Fibroblast of peridontal ligament (primary cell): Measurements from ENCODE around the gene PLCB1.
"Not testable (repeated sequence)": the region's sequence is repeated elsewhere in the genome, so short reads cannot be mapped to it uniquely, and the experiment has no call there.

Source experiments
- DNase-seq: peaks from one replicate; pipeline ENCODE4 v3.0.0-alpha.2; 2010; ENCODE audit errors: extremely low read depth

Gene PLCB1

DNA sequence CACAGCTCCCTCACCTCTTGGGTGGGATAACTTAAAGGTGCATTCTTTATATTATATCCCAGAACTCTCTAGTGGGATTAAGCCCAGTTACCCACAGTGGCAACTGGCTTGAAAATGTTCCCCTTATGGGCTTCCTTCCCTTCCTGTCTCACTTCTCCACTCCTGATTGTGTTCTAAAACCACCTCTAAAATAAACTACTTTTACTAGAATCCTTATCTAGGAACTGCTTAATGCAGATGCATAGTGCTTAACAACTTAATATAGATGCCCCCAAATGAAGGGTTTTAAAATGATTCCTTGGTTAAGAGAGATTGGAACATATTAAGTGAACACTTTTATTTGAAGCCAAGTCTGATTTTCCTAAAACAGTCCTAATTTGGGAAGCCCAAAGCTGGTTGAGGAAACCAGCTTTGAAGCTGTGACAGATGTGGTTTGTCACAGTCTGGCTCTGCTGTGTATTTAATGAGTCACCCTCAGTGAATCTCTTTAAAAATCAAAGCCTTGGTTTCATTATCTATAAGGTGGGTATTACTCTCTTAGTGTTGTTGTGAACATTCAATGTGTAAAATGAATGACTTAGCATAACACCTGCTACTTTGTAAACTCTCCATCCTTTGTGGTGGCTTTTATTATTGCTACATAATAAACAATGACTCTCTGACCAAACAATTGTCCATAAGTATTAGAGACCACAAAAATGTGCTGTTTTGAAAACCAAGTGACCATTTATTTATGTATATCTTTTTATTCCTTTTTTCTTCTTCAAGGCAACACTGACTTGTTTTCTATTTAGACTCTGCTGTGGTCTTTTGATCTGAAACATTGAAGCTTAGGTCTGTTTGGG, 24.4 kb downstream of the PLCB1 start:
- peak; percentile 26 for DNase-seq

DNA sequence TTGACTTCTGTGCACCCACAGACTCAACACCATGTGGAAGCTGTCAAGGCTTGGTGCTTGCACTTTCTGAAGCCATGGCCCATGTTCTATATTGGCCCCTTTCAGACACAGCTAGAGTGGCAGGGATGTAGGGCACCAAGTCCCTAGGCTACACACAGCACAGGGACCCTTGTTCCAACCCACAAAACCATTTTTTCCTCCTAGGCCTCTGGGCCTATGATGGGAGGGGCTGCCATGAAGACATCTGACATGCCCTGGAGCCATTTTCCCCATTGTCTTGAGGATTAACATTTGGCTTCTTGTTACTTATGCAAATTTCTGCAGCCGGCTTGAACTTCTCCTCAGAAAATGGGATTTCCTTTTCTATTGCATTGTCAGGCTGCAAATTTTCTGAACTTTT, 27.2 kb downstream of the PLCB1 start:
- DNase-seq, result not testable (repeated sequence)

DNA sequence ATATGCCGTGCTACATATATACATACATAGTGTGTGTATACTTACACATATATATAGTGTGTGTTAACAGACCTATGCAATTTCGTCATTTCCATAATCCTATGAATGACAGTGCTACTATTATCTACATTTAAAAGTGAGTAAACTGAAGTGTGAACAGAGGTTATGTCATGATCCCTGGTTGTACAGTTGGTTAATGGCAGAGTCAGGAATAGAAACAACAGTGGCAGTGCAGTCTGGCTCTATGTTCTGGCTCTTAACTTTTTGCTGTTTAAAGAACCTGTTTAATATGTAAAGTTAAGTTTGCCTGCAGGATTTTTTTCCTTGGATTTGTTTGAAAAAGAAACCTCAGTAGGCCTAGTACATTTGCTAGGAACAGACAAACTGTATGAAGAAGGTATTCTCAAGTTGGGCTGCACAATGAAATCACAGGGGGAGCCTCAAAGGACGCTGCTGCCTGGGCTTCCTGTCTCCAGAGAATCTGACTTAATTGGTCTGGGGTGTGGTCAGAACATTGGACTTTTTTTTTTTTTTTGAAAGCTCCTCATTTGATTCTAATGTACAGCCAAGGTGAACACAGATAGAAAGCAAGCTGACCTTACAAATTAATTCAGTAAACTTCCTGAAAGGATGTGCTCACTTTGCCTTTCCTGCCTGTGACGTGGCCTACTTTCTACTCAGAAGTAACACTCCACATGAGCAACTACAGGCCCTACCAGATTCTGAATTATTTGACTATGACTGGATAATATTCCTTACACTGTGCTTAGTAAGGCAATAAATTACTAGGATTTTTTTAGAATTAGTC, 29.4 kb downstream of the PLCB1 start:
- no peak for DNase-seq

DNA sequence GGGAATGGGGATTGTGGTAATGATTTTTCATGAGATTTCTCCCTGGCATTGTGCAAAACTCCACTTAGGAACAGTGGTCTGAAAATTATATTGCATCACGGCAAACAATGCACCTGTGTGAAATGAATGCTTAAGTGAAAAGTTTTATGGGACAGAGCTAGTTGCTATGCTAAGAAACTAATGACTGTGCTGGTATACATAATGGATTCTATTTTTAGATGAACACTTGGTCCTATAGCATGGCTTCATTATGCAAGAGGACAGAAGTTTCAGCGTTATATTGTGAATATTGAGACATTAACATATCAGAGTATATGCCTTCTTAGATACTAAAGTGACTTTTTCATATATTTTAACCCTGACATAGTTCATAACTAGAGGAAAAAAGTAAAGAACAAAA, 30.5 kb downstream of the PLCB1 start:
- no peak for DNase-seq

DNA sequence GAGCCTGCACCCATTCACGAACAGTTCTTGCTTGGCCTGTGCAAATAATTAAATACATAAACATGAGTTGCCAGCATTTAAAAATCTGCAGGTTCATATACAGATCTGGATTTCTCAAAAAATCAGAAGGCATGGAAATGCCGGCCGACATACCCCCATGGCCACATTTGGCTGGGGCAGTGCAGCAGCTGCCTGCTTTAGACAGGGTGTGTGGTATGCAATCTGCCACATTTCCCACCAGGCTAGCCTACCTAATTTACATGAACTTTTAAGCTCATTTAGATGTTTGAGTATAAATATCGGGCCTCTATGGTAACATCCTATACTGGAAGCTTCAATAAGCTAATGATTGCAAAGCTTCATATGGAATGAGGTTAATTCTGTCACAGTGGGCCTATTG, 31.5 kb downstream of the PLCB1 start:
- no peak for DNase-seq

DNA sequence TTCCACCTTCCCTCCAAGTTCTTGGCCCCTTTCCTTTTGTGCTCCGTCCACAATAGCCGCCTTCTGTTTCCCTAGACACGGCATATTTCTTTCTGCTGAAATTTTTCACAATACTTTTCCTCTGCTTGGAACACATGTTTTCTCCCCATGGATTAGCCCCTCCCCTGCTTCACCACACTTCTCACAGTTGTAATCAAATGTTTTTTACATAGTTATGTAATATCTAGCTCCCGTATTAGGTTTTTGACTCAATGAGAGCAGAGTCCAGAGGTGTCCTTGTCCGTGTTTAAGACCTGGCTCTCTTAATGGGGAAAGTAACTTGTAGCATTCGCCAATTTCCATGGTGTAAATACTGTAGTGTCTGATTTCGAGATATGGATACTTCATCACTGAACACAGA, 34.7 kb downstream of the PLCB1 start:
- DNase-seq, result no peak

DNA sequence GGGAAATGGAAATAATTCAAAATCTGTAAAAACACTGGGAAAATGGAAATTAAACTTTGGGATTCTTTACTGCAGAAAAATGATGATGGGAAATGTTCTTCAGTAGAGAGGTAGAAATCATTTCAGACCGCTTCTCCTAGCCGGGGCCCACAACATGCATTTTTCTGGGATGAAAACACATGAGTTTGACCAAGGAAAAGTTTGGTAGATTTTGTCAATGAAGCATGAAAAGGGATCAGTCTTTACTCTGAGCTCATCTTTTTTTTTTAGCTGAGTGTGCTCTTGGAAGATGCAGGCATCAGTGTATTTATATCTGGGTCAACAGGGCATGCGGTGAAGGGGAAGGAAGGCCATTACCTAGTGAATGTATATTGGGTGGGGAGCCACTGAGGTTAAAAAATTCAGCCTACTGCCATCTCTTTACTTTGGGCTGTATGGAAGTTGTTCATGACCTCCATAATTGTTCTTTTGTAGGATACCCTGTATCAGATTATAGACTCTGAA, 36.8 kb downstream of the PLCB1 start:
- DNase-seq, result peak; percentile 18

DNA sequence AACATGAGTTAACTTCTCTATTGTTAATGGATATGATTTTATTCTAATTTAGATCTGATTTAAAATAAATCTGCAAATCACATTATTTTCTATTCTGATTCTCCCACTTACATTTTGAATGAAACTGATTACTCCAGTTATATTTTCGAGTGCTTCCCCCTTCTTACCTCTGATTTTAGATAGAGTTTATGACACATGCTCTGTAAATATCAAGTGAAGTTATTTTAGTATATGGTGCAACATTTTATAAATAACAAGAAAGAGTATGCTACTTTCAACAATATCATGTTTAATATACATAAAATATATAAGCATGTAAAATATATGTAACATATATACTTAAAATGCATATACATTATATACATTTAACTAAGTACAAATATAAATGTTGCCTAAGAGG, 38.9 kb downstream of the PLCB1 start:
- DNase-seq, result no peak

DNA sequence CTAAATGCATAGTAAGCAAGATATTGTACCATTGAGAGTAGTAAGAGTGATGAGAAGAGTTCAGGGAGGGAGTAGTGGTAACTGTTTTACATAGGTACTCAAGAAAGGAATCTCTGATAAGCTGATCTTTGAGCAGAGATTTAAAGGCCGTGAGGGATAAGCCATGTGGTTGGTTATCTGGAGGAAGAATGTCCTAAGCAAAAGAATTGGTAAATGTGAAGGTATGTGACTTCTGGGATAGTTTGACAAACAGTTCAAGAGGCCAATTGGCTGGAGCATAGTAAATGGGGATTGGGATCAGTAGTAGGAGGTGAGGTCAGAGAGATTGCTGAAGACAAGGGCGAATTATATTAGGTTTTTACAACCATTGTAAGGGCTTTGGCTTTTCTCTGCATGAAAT, 40.1 kb downstream of the PLCB1 start:
- no peak for DNase-seq

DNA sequence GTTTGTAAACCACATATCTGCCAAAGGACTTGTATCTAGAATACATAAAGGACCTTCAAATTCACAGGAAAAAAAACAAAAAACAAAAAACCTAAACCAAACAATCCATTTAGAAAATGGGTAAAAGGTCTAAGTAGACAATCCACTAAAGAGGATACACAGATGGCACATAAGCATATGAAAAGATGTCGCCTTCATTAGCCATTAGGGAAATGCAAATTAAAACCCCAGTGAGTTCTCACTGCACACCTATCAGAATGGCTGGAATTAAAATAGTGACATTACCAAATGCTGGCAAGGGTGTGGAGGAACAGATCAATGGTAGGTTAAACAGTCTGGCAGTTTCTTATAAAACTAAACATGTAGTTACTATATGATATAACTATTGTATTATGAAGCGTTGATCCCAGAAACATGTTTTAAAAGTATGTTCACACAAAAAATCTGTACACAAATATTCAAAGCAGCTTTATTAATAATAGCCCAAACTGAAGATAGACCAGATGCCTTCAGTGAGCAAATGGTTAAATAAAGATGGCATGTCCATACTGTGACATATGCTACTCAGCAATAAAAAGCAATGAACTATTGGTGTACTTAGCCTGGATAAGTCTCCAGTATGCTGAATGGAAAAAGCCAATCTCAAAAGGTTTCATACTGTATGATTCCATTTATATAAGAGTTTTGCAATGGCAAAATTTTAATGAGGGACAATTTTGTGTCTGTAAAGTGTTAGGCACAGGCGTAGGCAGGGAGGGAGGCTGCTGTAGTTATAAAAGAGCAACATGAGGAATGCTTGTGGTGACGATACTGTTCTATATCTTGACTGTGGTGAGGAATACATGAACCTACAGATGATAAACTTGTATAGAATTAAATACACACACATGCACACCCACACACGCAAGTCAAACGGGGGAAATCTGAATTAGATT, 43.9 kb downstream of the PLCB1 start:
- no peak for DNase-seq

DNA sequence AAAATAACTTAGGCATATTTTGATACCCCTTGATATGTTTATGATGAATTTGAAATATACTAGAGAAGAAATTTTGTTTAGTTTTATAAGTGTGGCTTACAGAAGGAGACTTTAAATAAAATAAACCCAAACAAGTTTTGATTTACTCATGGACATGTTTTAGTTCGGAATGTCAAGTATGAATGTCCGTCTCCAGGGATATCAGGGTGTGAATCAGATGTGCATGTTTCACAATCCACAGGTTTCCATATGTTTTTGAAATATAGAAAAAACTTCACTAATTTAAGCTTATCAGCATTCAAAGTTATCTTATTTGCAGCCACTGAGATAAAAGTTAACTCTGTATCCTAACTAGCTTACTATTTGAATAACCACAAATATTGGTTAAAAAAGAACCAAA, 51.5 kb downstream of the PLCB1 start:
- DNase-seq, result peak; percentile 13

DNA sequence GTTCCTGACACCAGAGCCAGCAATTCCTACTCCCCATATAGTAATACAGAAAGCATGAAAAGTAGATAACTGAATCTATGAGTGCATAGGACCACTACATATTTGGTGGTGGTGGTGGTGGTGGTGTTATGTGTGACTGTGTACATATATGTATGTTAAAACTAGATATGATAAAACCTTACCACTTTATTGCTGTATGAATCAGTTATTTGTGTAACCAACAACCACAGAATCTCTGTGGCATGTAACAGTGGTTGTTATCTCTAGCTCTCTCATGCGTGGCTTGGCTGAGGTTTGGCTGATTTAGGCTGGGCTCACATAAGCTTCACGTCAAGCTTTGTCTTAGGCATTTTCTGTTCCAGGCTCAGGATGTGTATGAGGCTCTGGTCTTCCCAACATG, 55.7 kb downstream of the PLCB1 start:
- peak; percentile 20 for DNase-seq

DNA sequence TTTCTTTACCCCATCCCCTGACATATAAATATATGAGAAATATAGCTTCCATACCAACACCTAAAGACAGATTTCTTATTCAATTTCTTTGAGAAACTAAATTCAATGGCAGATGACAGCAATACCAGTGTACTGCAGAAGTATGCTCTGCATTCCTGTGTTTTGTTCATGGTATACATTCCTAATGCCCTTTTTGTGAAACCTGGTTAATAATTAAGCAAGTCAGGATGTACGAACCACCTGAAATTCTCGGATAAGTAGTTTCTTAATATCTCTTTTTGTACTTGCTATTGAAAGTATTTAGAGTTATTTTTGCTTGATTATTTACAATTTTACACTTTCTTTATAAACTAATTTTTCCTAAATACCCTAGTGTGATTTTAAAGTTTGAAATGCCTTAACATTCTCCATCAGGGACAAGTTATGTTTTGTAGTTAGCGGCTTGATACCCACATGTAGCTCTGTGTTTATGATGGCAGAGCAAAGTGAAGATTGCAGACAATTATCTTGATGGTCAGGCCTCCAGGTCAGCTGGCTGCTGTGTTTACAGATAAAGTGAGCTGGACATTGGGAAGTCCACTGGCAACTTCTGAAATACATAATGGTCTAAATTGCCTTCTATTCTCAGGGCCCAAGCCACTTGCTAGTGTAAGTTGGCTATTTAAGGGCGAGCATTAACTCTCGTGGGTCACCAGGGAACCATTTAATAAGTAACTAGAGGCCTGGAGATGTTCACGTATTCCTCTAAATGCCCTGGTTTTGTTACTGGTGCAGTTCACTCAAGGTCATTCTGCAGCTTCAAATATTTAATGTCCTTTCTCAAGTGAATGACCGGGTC, 58.2 kb downstream of the PLCB1 start:
- DNase-seq, result no peak

DNA sequence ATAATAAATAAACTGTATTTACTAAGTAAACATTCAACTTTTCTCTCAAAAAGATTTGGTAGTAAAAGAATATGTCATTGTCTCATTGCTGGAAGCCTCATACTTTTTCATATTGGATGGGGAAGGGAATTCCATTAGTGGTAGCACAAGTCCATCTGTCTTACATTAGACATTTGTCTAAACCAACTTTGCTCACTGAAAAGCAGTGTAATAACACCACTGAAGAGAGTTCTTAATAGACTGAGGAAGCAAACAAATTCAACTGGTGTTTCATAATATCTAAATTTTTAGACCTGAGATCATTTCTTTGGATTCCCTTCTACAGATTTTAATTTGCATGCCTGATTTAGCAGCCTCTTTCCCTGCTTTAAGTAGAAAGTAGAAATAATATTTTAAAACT, 62.7 kb downstream of the PLCB1 start:
- peak; percentile 87 for DNase-seq

DNA sequence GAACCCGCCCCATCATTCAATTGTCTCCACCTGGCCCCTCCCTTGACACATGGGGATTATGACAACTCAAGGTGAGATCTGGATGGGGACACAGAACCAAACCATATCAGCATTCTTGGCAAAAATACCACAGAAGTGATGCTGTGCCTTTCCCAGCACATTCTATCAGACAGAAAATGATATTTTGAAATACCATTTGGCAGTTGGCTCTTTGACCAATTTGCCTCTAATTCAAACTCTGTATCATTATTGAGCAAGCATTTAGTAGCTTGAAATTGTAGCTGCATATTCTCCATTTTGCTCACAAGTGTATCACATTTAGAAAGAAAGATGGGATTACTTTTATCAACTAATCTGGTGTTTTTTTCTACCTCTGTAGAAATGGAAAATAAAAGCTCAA, 64.0 kb downstream of the PLCB1 start:
- peak; percentile 67 for DNase-seq

DNA sequence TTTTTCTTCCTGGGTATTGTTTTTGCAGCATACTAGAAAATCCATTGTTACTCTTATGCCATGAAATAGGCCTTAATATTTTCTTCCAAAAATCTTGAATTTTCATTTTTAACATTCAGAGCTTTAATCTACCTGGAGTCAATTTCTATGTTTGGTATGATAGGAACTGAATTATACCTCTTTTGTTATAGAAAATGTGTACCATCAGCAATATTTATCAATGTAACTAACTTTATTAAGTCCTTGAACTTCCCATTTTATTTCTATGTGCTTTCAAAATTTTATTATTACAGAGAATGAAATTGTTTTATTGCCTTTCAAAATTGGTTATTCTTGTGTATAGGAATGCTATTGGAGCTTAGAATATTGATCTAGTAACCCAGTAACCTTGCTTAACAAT, 68.2 kb downstream of the PLCB1 start:
- no peak for DNase-seq

DNA sequence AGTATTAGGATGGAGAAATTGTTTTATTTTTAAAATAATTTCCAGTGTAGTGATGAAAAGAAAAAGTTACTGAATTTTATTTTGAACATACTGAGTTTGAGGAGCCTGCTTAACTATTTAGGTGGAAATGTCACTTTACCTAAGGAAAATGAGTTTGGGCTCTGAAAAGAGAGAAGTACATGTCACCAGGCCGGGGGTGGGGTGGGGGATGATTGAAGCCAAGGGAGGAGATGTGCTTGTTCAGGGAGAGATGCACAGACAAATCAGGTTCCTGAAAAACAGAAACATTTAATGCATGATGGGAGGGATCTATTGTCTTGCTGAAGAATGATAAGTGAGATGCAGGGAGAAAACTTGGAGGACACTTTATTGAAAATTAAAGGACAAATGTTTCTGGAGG, 71.3 kb downstream of the PLCB1 start:
- no peak for DNase-seq

DNA sequence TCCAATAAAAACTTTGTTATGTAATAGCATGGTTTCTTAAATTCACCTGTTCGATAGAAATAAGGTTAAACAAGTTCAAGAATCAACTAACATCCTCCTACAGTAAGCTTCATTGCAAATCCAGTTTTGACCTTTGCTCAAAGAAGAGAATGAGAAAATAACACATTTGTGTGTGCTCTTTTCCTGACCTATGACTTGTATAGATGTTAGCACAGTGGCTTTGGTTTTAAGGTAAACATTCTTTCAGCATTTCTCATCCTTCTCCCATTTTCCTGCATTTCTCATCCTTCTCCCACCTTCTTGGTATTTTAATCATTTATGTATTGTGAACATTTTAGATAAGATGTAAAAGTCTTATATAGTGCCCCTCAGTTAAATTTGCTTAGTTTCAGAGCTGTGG, 73.9 kb downstream of the PLCB1 start:
- DNase-seq, result no peak

DNA sequence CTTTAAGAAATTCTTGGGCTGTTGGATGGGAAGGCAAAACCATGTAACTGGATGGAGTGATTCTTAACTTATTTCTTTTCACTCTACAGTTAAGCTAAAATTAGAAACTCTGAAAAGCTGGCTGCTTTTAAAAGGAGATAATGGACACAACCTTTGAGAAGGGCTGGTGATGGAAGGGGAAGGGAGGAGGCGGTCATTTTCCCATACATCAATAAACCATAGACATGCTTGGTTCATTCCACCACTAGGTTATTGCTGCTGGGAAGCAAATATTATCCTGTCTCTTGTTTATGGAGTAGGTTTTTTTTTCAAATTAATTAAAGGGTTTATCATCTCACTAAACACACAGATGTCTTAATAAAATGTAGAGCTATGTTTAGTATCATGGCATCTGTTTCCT, 76.2 kb downstream of the PLCB1 start:
- DNase-seq, result no peak

DNA sequence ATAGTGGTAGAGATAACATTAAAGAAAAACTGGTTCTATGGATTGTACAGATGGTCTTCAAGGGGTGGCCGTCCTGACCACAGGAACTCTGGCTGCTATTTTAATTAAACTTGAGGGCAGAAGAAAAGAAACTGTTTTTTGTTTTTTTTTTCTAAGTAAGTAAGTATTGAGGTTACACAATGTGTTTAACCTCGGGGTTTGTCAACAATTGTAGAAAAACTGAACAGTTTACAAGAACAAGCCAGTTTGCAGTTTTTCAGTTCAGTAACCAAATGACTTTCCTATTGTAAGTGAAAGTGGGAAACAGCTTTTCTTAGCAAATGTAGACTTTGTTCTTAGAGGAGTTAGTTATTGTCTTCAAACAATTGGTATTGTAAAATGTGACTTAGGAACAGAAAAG, 77.0 kb downstream of the PLCB1 start:
- DNase-seq, result peak; percentile 24

DNA sequence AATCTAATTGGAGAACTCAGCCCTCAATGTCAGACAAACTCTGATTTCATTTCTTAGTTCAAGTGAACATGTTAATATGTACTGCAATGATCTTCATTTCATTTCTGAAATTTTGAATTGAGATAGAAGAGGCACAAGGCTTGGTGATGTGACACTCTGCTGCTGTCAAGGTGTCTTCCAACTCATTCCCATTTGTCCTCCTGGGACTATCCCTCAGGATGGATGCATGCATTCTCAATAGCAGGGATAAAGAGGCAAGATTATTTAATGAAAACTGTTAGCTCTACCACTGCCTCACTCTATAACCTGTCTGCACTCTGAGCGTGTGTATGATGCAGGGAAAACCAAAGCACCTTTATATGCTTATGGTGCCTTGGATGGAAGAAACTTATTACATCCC, 78.7 kb downstream of the PLCB1 start:
- no peak for DNase-seq
